Measurements from ENCODE around the gene FOXN3. TPM values are rescaled to one million over a fixed set of nuclear protein-coding genes. Genes with fewer than 3 reads are reported as not detected.
A peak's percentile ranks its signal among the peaks of the same experiment; 100 is the strongest.

Gene FOXN3
- total RNA-seq, 2 donors from 2014 or later: 141 to 150 TPM

DNA sequence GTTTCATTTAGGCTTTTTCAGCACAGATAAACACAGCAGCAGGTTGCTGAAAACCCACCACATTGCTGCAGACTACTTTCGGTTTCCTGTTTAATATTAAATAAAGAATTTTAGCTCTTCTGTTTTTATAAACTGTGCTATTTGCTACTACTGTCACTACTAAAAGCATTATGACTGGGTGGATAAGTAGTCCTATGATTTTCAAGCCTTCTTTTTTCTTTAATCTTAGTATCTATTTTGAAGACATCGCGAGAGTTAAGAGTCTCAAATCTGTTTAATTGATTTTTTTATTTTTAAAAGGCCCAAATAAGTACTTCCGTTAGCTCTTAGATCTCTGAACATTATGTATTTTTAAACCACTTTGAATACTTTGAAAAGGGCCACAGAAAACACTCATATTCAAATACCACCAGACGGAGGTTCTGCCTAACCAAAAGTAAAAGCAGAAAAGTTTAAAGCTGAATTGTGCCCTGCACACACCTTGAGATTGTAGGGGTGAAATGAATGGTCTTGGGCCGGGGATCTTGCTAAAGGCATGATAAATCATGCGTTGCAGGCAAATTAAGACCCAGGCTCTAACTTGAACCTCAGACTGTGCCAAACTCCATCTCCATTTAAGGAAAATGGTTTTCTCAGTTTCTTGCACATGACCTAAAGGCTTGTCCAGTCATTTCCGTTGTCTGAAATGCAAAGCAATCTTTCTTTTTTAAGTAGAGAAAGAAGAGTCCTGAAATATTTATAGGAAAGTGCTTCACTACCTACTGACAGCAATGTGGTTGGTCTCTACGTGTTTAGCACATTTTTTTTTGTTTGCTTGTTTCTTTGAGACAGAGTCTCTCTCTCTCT, 13.6 kb upstream of the FOXN3 start:
- H3K4me1 ChIP-seq (ENCODE audit: control insufficient read depth in 1 of 2, low read depth in 2 of 2): peaks cover 31 to 58% of the 10 kb centered on the region in 2 donors
- TF ChIP-seq CTCF (IDR thresholded peaks at IDR 0.05): no peak
- no peak for DNase-seq (ENCODE audit: low spot score)
- no peaks in the 10 kb centered on the region for H3K36me3 ChIP-seq
- H3K27me3 ChIP-seq (replicated peaks; ENCODE audit: insufficient read depth): no peaks in the 10 kb centered on the region
- ATAC-seq (ENCODE audit: insufficient number of reproducible peaks, low FRiP score, low read depth): no peak
- peak overlapping the region; percentile 95 to 97 for H3K27ac ChIP-seq
- peak overlapping the region; percentile 61 for H3K4me3 ChIP-seq
- H3K9me3 ChIP-seq: no peaks in the 10 kb centered on the region

- H3K36me3 ChIP-seq: no peaks in the 10 kb centered on the region
- H3K27ac ChIP-seq: peak overlapping the region; percentile 95 to 97
- no peak for TF ChIP-seq CTCF (IDR thresholded peaks at IDR 0.05)
- no peaks in the 10 kb centered on the region for H3K9me3 ChIP-seq
- no peaks in the 10 kb centered on the region for H3K27me3 ChIP-seq (replicated peaks; ENCODE audit: insufficient read depth)
- H3K4me3 ChIP-seq: peak overlapping the region; percentile 61
- DNase-seq (ENCODE audit: low spot score) (no peak), ATAC-seq (ENCODE audit: insufficient number of reproducible peaks, low FRiP score, low read depth) (no peak)
- peaks cover 35 to 62% of the 10 kb centered on the region in 2 donors for H3K4me1 ChIP-seq (ENCODE audit: control insufficient read depth in 1 of 2, low read depth in 2 of 2)
These were observed 12.5 kb upstream of the FOXN3 start for GRCh38 chr14:89429199-89430181.

GRCh38 chr14:89428546-89429198, 11.6 kb upstream of the FOXN3 start:
- no peaks in the 10 kb centered on the region for H3K9me3 ChIP-seq
- peak overlapping the region; percentile 61 for H3K4me3 ChIP-seq
- no peak for ATAC-seq (ENCODE audit: insufficient number of reproducible peaks, low FRiP score, low read depth)
- DNase-seq (ENCODE audit: low spot score): no peak
- peak overlapping the region; percentile 95 to 97 for H3K27ac ChIP-seq
- H3K27me3 ChIP-seq (replicated peaks; ENCODE audit: insufficient read depth): no peaks in the 10 kb centered on the region
- no peak for TF ChIP-seq CTCF (IDR thresholded peaks at IDR 0.05)
- H3K4me1 ChIP-seq (ENCODE audit: control insufficient read depth in 1 of 2, low read depth in 2 of 2): peaks cover 35 to 62% of the 10 kb centered on the region in 2 donors
- H3K36me3 ChIP-seq: no peaks in the 10 kb centered on the region

DNA sequence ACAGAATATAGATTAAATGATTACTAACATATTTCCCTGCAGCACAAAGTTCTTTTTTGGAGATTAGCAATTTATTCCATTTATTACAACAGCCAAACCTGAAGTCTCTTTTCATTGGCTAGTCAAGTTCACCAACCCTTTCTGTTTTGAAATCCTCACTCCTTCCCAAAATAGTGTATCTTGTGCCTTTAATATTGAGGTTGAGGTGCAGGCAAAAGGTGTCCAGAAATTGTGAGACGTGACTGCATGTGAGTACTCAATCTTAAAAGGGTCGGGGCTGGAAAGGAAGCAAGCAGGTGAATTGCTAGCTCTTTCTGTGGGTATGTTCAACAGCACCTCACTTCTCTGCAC, 11.1 kb upstream of the FOXN3 start:
- H3K27me3 ChIP-seq (replicated peaks; ENCODE audit: insufficient read depth): no peaks in the 10 kb centered on the region
- no peak for TF ChIP-seq CTCF (IDR thresholded peaks at IDR 0.05)
- H3K36me3 ChIP-seq: no peaks in the 10 kb centered on the region
- DNase-seq (ENCODE audit: low spot score) (no peak), ATAC-seq (ENCODE audit: insufficient number of reproducible peaks, low FRiP score, low read depth) (no peak)
- H3K27ac ChIP-seq: peak overlapping the region; percentile 95 to 97
- H3K9me3 ChIP-seq: no peaks in the 10 kb centered on the region
- H3K4me3 ChIP-seq: peak overlapping the region; percentile 61
- H3K4me1 ChIP-seq (ENCODE audit: control insufficient read depth in 1 of 2, low read depth in 2 of 2): peaks cover 35 to 62% of the 10 kb centered on the region in 2 donors
